Stimulated activated CD8-positive, alpha-beta memory T cell treated with anti-CD3 and anti-CD28 coated beads, Interleukin-2, amount 100 ng/mL, for 48 hours (primary cell): ENCODE measurements around the gene NAALADL2.

ENCODE experiments used
- DNase-seq, 2 donors: peaks; one replicate each; pipeline ENCODE4 v3.0.0-alpha.2; 2020; ENCODE audit warnings: low read depth in 2 of 2

NAALADL2 gene

DNA sequence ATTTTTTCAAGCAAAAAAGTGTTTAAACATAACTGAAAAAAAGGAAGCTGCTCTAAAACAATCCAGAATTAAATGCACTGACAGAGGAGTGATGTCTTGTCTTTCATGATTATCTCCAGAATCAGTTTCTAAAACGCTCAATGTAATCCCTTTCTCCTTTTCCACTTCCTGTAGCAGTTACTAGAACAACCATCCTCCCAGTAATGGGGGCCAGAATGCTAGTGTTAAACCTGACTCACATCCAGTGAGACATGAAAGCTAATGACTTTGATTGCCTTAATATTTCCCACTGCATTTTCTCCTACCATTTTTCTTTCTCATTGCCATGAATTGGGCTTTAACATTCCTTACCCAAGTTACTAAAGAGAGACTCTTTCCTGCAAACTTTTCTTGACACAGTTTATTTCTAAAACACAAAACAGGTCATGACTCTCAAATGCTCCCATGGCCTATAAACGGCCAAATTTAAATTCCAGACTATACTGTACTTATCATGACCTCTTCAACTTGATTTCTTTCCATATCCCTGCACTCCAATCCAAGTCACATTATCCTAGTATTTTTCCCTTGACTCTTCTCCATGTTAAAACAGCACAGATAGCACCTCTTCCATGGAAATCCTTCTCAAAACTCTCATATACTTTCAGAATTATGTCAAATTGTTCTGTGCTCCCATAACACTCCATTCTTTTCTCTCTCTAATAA is 341.4 kb downstream of the NAALADL2 start:
- no peak for DNase-seq

DNA sequence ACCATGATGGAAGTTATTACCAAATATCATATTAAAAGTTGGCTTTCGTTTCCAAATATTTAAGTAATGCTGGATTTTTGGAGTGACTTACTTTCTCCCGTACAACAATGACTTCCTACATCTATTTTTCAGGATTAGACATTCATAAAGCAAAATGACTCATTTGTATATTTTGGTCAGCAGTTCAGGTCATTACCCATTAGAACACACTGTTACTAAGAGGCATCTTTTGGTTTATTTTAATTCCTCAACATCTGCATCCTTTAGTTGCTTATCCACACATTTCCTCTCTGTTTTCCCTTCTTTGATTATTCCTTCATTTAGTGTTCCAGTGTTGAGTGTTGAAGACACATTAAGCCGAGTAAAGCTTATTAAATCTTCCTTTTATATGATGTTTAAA is 348.2 kb downstream of the NAALADL2 start:
- DNase-seq, result no peak

DNA sequence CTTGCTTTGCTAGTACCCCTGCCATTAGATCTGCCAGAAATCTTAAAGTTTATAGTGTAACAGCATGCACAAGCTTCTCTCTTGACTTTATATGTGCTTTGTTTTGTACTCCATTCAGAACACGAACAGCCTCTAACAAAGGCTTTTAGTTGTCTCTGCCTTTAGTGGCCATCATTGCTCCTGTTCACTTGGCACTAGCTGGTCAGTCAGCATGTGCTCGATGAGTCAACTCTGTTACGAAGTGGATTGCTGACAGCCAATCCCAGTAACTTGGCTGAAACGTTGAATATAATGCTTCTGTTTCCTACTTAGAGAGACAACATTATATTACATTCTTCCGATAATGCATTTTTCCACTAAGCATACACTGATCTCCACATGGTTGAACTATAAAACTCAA is 349.2 kb downstream of the NAALADL2 start:
- DNase-seq, result no peak

DNA sequence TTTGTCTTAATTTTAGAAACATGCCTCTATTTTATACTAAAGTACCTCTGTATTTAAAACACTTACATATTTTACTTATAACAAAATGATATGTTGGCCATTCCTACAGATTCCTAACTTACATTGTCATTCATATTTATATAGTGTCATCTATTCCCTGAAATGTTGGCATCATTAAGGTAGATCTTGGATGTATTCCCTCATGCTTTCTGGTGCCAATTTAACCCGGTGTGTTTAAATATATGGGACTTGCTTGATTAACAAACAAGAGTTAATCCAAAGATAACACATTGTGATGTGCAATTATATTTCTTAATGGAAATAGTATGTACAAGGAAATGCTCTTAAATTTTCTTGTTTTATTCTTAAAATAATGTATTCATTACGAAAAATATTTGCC is 352.3 kb downstream of the NAALADL2 start:
- no peak for DNase-seq

DNA sequence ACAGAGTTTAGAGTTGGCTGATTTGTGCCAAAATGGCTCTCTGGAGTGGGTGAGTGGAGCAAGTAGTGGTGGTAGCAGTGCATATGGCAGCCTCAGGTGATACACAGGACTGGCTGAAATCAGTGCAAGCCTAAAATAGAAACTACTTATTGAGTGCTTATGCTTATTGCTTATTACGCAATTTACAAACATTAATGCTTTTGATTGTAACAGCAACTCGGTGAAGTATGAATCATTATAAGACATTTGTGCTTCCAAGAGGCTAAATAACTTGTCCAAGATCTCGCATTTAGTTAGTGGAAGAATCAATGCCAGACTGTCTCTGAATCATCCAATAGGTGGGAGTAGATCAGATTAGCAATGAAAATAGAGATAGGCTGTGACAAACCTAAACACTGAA is 353.8 kb downstream of the NAALADL2 start:
- no peak for DNase-seq

DNA sequence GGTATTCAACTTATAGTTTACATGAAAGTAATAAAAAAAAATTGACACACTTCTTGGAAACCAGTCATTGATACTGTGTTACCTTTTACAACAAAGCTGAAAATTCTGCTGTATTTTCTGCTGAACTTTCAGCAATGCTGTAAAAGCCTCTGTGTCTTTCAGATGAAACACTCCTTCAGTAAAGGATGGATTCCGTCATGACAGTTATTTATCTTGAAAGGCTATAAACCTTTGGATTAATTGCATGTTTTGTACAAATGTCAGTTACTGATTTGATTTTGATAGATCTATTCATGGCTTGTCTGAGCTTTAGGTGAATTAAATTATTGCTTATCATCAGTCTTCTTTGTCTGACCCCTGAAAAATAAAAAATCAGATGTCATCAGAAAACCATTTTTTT is 355.1 kb downstream of the NAALADL2 start:
- DNase-seq, result no peak

DNA sequence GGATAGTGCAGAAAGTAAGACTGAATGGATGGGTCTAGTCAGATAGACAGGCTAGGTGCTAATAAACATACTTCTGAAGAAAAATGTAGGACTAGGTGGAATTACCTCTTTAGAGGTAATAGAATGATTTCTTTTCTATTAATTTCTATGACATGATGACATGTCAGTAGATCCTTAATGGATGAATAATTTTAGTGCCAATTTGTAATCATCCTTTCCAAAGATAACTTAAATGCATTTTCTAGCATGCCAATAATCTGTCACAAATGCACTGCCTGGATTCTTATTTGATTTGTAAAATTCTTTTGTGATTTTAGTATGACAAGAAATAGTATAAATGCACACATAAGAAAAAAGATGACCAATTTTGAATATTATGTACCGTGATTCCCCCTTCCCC is 356.7 kb downstream of the NAALADL2 start:
- no peak for DNase-seq

DNA sequence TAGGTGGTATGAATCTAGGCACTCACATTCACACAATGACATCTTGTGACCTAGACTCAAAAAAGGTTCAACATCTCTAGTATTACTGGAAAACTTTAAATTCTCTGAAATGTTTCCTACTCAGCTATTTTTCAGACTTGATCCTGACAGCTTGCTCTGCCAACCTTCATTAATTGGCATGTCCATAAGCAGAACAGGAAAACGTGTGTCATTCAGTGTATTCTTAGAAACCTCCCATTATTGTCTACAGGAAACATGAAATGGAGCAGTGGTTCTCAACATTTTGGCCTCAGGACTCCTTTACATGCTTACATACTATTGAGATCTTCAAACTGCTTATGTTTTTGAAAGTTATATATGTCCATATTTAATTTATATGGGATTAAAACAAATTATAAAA is 363.2 kb downstream of the NAALADL2 start:
- DNase-seq, result no peak

DNA sequence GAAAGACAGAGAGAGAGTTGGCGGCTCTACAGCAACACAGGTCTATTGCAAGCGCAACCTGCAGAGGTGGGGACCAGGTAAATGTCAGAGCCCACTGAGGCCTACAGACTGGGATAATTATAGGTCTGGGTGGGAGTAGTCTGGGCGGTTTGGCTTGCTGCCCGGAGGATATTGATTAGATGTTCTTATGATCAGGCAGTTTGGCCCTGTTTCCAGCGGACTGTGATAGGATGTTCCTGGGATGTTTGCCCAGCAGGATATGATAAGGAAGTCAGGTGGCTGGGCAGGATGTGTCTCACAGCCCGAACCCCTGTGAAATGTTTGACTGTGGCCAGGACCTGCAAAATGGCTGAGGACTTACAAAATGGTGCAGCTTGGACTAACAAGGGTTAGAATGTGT is 364.9 kb downstream of the NAALADL2 start:
- no peak for DNase-seq

DNA sequence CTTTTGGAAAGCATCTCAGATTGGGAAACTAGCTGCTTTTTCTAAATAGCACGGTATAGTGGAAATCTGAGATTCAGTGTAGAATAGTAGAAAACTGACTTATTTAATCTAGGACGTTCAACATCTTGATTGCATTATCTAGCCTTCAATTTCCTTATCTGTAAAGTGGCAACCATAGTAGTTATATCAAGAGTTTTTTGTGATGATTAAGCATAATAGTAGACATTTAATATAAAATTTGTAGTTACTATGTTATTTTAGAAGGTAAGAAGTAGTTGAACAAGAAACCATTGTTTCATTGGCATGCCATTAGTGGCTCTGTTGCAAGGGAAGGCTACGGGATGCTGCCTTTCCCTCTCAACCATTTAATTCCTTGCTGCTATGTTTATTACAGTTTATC is 367.3 kb downstream of the NAALADL2 start:
- DNase-seq, result no peak

DNA sequence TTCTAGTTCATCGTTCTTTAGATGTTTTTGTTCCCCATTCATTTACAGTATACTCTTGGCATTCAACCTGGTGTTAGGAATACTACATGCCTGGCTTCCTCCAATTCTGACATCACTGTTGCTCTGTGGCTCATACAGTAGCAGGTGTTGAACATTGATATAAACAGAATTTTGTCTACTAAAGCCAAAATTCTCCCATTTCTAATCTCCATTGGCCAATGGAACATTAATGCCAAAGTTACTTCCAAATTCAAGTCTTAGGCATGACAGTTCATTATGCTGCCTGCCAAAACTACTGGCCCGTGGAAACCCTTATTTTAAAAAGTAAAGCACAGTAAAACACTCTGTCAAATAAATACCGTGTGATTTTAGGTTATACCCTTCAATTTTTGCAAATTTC is 368.0 kb downstream of the NAALADL2 start:
- DNase-seq, result no peak

DNA sequence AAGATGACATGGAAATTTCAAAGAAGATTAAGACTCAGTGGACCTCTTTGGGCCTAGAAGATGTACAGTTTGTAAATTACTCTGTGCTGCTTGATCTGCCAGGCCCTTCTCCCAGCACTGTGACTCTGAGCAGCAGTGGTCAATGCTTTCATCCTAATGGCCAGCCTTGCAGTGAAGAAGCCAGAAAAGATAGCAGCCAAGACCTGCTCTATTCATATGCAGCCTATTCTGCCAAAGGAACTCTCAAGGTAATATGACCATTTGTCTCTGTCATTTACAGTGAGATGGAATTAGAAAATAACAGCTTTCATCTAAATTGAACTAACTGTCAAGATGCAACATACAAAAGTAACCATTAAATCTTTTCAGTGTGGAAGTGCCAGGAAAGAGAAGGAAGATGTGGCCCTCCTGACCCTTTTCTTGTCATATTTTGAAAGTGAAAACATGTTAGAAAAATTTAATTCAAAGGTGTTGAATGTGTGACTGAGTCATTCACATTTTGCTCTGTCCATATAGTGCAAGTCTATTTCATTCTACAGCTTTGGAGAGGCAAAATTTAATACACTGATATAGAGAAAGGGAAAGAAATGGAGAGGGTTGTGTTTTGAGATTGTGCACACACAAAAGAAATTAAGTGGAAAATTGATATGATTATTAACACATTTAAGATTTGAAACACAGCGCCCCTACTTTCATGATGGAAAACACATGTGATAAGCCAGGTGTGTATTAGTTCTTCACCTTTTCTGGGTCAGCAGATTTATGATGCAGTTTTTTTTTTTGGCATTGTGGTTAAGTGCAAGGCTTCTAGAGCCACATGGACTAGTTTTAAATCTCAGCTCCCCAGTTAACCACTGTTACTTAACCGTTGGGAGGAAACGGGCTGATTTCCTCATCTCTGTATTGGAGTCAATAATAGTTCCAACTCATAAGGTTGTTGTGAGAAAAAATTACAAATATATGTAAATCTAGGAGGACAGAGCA is 375.1 kb downstream of the NAALADL2 start:
- DNase-seq, result no peak

DNA sequence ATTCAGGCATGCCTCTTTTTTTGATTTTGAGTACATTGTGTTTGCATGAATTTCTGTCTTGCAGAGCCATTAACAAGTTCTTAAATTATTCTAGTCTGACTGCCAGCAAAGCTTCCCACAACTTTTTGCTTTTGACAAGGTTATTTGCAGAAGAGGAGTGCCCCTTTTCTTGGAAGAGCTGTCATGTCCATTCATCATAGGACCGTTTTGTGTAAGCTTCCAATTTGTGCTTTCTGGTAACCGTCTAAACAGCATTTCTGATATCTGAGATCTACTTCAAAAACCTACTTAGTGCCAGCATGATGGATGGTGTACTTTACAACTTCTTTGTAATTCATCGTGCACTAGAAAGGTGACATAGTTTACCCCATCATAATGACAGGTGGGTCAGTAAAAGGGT is 379.7 kb downstream of the NAALADL2 start:
- no peak for DNase-seq

DNA sequence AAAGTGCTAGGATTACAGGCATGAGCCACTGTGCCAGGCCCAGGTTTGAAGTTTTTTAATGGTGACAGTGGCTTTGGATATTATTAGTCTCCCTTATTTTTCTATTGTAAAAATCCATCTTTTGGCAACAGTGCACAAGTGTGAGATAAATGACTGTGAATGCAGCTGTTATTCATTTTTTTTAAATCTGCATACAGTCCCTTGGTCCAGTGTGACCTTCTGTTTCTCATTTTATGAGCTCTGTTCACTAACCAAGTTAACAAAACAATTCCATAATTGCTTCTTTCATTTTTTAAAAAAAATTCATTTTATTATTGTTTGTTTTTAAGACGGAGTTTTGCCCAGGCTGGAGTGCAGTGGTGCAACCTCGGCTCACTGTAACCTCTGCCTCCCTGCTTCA is 381.8 kb downstream of the NAALADL2 start:
- DNase-seq, result no peak

DNA sequence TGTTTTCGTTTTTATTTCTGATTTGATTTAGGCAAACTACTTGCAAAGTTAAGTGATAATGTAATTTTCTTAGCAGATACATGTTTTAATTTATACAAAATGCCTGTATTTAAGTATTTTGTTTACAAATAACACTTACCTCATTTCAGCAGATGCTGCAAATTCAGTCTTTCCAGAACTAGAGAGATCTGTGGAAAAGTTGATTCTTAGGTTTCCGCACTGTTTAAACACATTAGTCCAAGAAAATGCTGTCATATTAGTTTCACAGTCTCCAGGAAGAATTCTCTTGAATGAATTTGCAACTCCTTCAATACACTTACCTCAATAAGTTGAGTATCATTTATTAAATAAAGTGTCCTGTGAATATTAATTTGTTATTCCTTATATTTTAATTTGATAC is 383.1 kb downstream of the NAALADL2 start:
- no peak for DNase-seq

DNA sequence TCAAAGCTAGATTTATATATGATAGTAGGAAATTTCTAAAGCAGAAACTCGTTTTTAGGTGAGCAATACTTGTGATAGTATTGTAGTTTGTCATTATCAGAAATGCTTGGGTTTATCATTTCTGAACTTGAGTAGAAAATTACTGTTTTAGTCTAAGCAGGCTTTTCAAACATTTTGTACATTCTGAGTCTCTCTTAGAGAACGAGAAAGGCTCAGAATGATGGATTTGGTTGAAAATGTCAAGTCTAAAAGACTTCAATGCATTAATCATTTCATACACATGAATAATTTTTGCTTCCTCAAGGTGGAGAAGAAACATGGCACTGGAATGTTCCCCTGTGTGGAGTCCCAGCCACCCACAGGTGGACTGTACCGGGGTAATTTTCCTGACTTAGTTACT is 387.1 kb downstream of the NAALADL2 start:
- no peak for DNase-seq

DNA sequence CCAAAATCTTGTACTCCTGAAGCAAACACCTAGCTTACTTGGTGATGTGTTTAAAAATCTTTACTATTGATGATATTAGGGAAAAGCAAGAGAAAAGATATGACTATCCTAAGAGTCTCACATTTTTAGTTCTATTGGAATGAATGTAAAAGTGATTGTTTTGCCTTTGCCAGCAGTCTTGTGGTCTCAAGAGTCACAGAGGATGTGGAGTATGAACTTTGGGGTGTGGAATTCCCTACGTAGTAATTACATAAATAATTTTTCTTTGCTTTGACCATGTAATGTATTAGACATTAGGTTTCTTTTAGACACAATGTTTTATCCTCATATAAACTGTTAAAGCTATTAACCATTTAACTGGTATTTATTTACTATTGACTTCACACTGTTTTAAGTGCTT is 387.6 kb downstream of the NAALADL2 start:
- no peak for DNase-seq

DNA sequence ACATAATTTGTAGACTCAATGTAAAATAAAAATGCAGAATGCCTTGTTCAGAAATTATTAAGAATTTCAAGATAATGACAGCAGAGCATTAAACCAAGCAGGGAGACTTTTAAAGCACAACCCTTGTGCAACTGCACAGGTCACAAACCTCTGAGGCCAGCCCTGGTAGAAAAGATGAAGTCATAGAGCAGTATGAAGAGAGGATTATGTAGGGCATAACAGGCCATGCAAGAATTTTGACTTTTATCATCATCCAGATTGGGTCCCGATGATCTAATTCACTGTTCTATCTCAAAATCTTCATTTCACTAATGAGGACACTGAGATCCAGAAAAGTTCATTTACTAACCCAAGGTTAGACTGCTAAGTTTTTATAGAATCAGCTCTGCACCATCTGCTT is 388.5 kb downstream of the NAALADL2 start:
- no peak for DNase-seq

DNA sequence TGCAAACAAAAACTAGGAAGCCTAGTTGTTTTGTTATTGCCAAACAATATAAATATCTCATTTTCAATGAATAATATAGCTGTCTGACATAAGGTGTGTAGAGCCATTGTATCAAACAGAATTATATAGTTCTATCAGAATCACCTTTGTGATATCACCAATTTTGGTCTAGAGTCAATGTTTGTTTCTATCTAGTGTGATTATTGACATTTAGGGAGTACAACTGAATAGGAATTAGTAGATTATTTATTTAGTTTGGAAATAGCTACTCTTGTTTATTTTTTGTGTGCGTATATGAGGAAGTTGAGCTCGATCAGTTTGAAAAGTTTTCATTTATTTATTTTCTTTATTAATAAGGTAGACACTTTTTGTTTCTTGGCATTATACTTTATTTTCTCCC is 389.7 kb downstream of the NAALADL2 start:
- no peak for DNase-seq

DNA sequence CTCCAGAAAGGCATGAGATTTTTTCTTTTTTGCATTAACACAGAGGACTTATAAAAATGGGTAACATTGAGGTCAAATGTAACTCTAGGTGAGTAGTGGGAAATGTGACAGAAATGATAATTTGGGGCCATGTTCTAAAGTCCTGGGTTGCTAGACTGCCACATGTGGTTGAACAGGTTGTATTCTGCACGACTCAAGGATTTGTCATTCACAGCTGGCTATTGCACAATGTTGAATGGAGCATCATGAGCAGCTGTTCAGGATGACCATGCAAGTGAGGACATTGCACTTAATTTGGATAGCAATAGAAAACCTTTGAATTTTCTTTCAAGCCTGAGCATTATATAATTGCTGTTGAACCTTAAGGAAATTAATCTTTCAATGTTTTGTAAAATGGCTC is 396.6 kb downstream of the NAALADL2 start:
- no peak for DNase-seq

DNA sequence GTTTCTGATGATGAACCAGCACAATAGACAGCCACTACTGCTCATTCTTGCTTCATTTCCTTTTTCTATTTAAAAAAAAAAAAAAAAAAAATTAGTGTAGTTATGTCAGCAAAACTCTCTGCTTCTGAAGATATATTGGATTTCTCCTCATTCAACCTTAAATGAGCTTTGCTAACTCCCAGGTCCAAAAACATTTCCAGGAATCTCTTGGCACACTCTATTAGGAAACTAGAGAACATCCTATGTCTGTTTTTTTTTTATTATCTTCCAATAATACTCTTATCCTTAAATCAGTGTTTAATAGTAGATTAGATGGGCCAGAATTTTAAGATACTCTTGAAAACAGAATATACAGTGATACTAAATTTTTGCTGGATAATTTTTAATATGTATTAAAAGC is 398.0 kb downstream of the NAALADL2 start:
- no peak for DNase-seq

DNA sequence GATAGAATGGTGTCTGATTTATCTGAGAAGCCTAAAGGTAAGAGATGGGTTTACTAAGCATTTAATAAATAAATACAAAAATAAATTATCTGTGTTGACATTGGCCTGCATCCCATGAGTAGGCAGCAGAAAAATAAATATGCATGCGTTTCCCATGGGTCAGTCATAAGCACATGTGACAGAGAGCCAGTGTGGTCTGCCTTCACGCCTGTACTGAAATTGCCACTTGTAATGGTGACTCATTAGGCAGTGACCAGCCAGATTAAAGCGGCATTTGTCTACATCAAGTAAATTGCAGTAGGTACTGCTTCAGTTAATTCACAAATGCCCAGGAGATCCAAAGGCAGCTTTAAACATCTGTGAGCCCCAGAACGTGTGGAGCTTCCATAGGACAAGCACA is 399.6 kb downstream of the NAALADL2 start:
- no peak for DNase-seq

DNA sequence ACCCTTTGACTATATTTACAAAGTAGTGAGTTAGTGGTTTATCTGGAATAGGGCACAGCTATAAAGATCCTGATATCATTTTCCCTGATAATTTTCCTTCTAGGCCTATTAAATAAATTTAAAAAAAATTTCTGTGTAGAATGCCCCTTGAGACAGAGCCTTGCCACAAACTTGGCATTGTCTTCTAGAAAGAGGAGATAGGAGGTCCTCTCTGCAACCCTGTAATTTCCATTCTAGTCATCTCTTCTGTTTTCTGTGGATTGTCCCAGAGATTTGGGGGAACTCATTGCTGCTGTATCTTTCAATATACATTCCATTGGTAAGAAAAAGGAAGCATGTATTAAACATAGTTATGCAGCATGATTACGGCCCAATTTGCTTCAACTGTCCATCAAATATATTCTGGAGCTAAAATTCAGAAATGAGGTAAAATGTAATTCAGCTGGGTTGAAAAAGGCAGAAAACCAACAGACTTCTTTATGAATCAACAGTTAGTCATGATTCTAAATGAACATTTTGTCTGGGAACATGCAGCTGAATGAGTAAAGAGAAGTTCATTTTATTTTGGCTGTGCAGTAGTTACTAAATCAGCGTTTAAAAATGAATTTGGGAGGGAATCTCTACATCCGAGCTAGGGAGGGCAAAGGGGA is 401.1 kb downstream of the NAALADL2 start:
- DNase-seq, result no peak
